ENCODE data around the gene RNF14. TPM values are rescaled to one million over a fixed set of nuclear protein-coding genes. Genes with fewer than 3 reads are reported as not detected.

The RNF14 gene
- polyA plus RNA-seq, 1 donor from 2014 or later = 82.1 TPM

DNA sequence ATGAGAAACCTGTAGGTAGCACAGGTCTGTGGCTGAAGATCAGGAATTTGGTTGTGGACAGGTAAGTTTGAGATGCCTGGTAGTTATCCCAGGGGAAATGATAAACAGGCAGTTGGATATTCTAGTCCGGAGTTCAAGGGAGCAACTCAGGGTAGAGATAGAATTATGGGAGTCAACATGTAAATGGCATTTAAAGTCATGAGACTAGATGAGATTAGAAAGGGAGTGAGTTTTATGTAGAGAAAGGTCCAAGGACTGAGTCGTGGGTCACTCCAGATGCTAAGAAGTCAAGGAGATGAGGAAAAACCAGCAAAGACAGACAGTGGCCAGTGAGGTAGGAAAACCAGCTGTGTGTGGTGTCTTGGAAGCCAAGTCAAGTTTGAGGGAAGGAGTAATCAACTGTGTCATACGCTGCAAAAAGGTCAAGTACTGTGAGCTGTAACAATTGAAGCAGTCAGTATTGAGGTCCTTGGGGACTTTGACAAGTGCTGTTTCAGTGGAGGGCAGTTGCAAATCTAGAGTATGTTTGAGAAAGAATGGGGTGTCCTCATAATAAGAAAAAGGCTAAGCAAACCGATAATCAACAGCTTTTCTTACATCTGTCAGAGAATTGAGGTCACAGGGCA, 25.7 kb downstream of the RNF14 start:
- no peaks in the 10 kb centered on the region for H3K36me3 ChIP-seq (ENCODE audit: insufficient read depth, low read length)
- H3K79me2 ChIP-seq (replicated peaks; ENCODE audit: insufficient read depth, low read length) = no peaks in the 10 kb centered on the region
- H3K9ac ChIP-seq (ENCODE audit: low read length) = no peak overlapping the region
- H3F3A ChIP-seq (ENCODE audit: insufficient read depth, low read length, poor library complexity, severe bottlenecking) = no peaks in the 10 kb centered on the region
- TF ChIP-seq SMC3 (conservative IDR thresholded peaks at IDR 0.05; ENCODE audit: poor library complexity) = no peak
- TF ChIP-seq RAD21 (conservative IDR thresholded peaks at IDR 0.05) = no peak
- no peak for TF ChIP-seq TAF1 (IDR thresholded peaks at IDR 0.05; ENCODE audit: low read depth)
- TF ChIP-seq, protein P1, sequence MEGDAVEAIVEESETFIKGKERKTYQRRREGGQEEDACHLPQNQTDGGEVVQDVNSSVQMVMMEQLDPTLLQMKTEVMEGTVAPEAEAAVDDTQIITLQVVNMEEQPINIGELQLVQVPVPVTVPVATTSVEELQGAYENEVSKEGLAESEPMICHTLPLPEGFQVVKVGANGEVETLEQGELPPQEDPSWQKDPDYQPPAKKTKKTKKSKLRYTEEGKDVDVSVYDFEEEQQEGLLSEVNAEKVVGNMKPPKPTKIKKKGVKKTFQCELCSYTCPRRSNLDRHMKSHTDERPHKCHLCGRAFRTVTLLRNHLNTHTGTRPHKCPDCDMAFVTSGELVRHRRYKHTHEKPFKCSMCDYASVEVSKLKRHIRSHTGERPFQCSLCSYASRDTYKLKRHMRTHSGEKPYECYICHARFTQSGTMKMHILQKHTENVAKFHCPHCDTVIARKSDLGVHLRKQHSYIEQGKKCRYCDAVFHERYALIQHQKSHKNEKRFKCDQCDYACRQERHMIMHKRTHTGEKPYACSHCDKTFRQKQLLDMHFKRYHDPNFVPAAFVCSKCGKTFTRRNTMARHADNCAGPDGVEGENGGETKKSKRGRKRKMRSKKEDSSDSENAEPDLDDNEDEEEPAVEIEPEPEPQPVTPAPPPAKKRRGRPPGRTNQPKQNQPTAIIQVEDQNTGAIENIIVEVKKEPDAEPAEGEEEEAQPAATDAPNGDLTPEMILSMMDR (IDR thresholded peaks at IDR 0.05; ENCODE audit: poor library complexity, severe bottlenecking) = no peak
- TF ChIP-seq EZH2 (IDR thresholded peaks at IDR 0.05; ENCODE audit: borderline replicate concordance, insufficient read depth, low read length, poor library complexity, severe bottlenecking) = no peak
- TF ChIP-seq MXI1 (conservative IDR thresholded peaks at IDR 0.05; ENCODE audit: poor library complexity, severe bottlenecking) = no peak
- TF ChIP-seq, protein P2, sequence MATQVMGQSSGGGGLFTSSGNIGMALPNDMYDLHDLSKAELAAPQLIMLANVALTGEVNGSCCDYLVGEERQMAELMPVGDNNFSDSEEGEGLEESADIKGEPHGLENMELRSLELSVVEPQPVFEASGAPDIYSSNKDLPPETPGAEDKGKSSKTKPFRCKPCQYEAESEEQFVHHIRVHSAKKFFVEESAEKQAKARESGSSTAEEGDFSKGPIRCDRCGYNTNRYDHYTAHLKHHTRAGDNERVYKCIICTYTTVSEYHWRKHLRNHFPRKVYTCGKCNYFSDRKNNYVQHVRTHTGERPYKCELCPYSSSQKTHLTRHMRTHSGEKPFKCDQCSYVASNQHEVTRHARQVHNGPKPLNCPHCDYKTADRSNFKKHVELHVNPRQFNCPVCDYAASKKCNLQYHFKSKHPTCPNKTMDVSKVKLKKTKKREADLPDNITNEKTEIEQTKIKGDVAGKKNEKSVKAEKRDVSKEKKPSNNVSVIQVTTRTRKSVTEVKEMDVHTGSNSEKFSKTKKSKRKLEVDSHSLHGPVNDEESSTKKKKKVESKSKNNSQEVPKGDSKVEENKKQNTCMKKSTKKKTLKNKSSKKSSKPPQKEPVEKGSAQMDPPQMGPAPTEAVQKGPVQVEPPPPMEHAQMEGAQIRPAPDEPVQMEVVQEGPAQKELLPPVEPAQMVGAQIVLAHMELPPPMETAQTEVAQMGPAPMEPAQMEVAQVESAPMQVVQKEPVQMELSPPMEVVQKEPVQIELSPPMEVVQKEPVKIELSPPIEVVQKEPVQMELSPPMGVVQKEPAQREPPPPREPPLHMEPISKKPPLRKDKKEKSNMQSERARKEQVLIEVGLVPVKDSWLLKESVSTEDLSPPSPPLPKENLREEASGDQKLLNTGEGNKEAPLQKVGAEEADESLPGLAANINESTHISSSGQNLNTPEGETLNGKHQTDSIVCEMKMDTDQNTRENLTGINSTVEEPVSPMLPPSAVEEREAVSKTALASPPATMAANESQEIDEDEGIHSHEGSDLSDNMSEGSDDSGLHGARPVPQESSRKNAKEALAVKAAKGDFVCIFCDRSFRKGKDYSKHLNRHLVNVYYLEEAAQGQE (IDR thresholded peaks at IDR 0.05; ENCODE audit: borderline replicate concordance) = no peak
- TF ChIP-seq EP300 (conservative IDR thresholded peaks at IDR 0.05; ENCODE audit: poor library complexity, severe bottlenecking) = no peak
- TF ChIP-seq POLR2AphosphoS5 (IDR thresholded peaks at IDR 0.05) = no peak
- H3K27me3 ChIP-seq (ENCODE audit: insufficient read depth, low read depth, low read length) = no peaks in the 10 kb centered on the region
- H3K4me2 ChIP-seq (ENCODE audit: low read length) = no peak overlapping the region
- H4K20me1 ChIP-seq (ENCODE audit: insufficient read depth) = no peaks in the 10 kb centered on the region
- H3K9me2 ChIP-seq (ENCODE audit: insufficient read depth, low read length) = no peaks in the 10 kb centered on the region
- H3K4me3 ChIP-seq (ENCODE audit: low read length) = no peak overlapping the region
- no peak overlapping the region for H2AFZ ChIP-seq (ENCODE audit: low read depth, low read length)
- no peaks in the 10 kb centered on the region for H3K9me3 ChIP-seq (ENCODE audit: low read length)
- no peak overlapping the region for H3K27ac ChIP-seq (ENCODE audit: low read length)

DNA sequence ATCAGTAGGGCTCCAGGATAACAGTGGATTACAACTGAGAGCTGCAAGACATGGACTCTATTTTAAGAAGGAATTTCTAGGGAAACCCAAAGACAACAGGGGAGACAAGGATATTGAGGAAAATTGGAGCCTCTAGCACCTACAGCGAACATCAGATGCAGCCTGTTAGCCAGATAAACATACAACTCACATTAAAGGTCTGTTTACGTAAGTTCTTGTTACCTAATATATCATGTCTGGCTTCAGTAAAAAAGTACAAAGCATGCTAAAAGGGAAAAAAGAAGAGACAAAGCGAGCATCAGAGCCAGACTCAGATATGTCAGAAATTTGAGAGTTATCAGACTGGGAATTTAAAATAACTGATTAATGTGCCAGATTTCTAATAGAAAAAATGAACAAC, 26.8 kb downstream of the RNF14 start:
- Histone ChIP-seq H3K4me2 (ENCODE audit: low read length) (no peak overlapping the region), H4K20me1 (ENCODE audit: insufficient read depth) (no peaks in the 10 kb centered on the region), H3K36me3 (ENCODE audit: insufficient read depth, low read length) (no peaks in the 10 kb centered on the region), H2AFZ (ENCODE audit: low read depth, low read length) (no peak overlapping the region), H3K4me3 (ENCODE audit: low read length) (no peak overlapping the region), H3K9me2 (ENCODE audit: insufficient read depth, low read length) (no peaks in the 10 kb centered on the region), H3K9ac (ENCODE audit: low read length) (no peak overlapping the region), H3K9me3 (ENCODE audit: low read length) (no peaks in the 10 kb centered on the region), H3K79me2 (replicated peaks; ENCODE audit: insufficient read depth, low read length) (no peaks in the 10 kb centered on the region), H3K27me3 (ENCODE audit: insufficient read depth, low read depth, low read length) (no peaks in the 10 kb centered on the region), H3K27ac (ENCODE audit: low read length) (no peak overlapping the region), H3F3A (ENCODE audit: insufficient read depth, low read length, poor library complexity, severe bottlenecking) (no peaks in the 10 kb centered on the region)
- no peak for TF ChIP-seq EZH2 (IDR thresholded peaks at IDR 0.05; ENCODE audit: borderline replicate concordance, insufficient read depth, low read length, poor library complexity, severe bottlenecking)

Measured in neural cell (in vitro differentiated cells).